ENCODE data around the gene SRRM2.
A peak's percentile ranks its signal among the peaks of the same experiment; 100 is the strongest.

Gene SRRM2

DNA sequence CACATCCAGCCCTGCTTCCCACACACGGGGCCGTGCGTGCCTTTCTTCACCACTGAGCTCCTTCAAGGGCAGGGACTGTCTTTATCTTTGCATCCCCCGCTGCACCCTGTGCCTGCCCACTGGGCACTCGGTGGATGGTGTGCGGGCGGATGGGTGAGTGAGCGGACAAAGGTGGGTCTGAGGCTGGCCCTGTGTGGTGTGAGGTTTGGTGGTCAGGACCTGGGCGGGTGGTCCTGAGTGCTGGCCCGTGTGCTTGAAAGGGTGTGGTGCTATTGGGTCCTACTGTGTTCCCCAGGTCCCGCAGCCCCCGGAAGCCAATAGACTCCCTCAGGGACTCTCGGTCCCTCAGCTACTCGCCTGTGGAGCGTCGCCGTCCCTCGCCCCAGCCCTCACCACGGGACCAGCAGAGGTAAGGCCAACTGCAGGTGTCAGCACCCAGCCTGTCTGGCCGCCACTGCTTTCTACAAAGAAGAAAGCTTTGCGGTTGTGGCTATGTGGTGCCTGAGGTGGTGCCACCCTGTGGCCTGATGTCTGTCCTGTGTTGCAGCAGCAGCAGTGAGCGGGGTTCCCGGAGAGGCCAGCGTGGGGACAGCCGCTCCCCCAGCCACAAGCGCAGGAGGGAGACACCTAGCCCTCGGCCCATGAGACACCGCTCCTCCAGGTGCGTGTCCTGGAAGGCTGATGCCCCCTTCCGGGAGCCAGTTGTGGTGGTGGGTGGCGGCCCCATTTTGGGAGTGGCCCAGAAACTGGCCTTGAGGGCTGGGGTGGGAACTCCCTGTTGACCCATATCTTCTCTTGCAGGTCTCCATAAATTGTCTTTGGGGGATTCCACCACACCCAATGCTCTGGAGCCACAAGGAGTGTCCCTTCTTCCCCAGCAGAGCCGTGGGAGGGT lies 17.9 kb downstream of the SRRM2 start:
- H3K27me3 ChIP-seq, result no peaks in the 10 kb centered on the region
- no peak overlapping the region for H3K4me3 ChIP-seq (ENCODE audit: low read depth, low read length)

DNA sequence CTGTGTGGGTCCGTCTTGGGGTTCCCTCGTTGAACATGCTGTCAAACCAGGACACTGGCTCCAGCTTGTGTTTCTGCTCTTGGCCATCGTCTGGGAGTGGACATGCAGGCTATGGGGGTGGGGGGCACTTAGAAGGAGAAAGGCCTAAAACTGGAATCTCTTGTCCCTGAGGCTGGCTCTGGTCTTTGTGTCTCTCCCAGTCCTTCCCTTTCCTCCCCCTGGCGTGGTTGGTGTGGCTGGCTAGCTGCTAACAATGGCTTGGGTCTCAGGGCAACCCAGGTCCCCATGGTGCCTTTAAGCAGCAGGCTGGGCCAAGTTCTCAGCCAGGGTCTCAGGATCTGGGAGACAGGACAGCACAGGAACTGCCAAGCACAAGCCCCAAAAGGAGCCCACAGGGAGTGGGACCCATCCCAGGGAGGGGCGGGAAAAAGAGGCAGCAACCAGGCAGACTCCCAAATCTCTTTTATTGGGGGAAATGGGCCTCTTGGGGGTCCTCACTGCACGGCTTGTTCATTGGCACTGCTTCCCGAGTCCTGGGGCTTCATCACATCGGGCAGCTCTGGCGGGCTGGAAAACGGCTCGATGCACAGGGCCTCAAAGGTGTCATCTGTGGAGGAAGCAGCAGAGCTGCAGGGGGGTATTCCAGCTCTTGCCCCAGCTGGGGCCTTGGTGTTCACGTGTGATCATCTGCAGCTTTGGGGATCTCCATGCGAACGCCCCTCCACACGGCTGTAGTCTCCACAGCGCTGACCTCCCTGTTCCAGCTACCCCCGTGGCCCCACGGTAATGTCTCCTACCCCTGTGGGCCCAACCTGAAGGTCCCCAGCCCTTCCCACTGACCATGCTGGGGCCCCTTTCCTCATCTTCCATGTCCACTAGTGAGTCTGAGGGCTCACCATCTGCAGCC lies 19.3 kb downstream of the SRRM2 start:
- TF ChIP-seq CTCF (IDR thresholded peaks at IDR 0.05; ENCODE audit: low read depth, low read length), result no peak
- no peak for DNase-seq
- no peak overlapping the region for H3K4me3 ChIP-seq (ENCODE audit: low read depth, low read length)
- H3K36me3 ChIP-seq, result peaks cover 78% of the 10 kb centered on the region
- no peaks in the 10 kb centered on the region for H3K9me3 ChIP-seq
- no peaks in the 10 kb centered on the region for H3K27me3 ChIP-seq
- no peaks in the 10 kb centered on the region for H3K4me1 ChIP-seq

More for the DNA sequence above, 17.9 kb downstream of the SRRM2 start:
- DNase-seq, result no peak
- Histone ChIP-seq H3K4me1 (no peaks in the 10 kb centered on the region), H3K9me3 (no peaks in the 10 kb centered on the region), H3K36me3 (peaks cover 89% of the 10 kb centered on the region)
- peak; percentile 20; the same call in 1 of the 2 replicates for TF ChIP-seq CTCF (IDR thresholded peaks at IDR 0.05; ENCODE audit: low read depth, low read length)

- Histone ChIP-seq H3K9me3 (no peaks in the 10 kb centered on the region), H3K4me3 (ENCODE audit: low read depth, low read length) (no peak overlapping the region), H3K27me3 (no peaks in the 10 kb centered on the region), H3K36me3 (peaks cover 67% of the 10 kb centered on the region), H3K4me1 (no peaks in the 10 kb centered on the region)
- TF ChIP-seq CTCF (IDR thresholded peaks at IDR 0.05; ENCODE audit: low read depth, low read length), result no peak
- no peak for DNase-seq
Observed at GRCh38 chr16:2773188-2773968, 20.9 kb downstream of the SRRM2 start.

DNA sequence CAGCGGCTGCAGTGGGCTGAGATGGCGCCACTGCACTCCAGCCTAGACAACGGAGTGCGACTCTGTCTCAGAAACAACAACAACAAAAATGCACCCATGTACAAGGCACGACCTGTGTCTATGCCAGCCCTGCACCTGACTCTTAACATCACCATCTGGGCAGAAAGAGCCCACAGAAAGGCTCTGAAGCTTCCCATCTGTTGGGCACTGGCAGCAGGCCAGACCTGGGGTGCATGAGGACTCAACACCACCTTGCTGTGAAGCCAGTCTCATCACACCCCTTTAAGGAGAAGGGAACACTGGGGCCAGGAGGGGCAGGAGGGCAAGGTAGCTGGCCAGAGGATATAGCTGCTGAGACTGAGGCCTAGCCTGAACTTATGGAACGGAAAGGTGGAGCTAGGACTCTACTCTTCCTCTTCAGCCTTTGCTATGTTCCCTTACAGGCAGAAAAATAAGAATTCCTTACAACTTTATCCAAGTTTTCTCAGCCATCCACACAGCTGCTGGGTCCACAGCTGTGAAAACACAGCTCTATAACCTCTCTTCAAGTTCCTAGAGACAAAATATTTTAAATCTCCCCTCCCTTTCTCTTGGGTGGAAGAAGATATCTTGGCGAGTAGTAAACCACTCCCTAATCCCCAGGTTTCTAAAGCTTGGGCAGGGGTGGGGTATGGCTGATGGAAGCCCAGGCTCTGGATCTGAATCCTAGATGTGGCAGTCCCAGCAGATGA lies 21.9 kb downstream of the SRRM2 start:
- no peak for TF ChIP-seq CTCF (IDR thresholded peaks at IDR 0.05; ENCODE audit: low read depth, low read length)
- DNase-seq, result no peak
- no peaks in the 10 kb centered on the region for H3K9me3 ChIP-seq
- no peaks in the 10 kb centered on the region for H3K27me3 ChIP-seq
- H3K4me1 ChIP-seq, result no peaks in the 10 kb centered on the region
- no peak overlapping the region for H3K4me3 ChIP-seq (ENCODE audit: low read depth, low read length)
- peaks cover 57% of the 10 kb centered on the region for H3K36me3 ChIP-seq

GRCh38 chr16:2775131-2775716 lies 22.8 kb downstream of the SRRM2 start:
- no peaks in the 10 kb centered on the region for H3K4me1 ChIP-seq

More at GRCh38 chr16:2775131-2775716, 22.8 kb downstream of the SRRM2 start:
- peak overlapping the region; percentile 90; the same call in 1 of the 2 replicates for H3K4me3 ChIP-seq (ENCODE audit: low read depth, low read length)
- no peaks in the 10 kb centered on the region for H3K27me3 ChIP-seq
- no peak for DNase-seq
- peaks cover 48% of the 10 kb centered on the region for H3K36me3 ChIP-seq
- H3K9me3 ChIP-seq, result no peaks in the 10 kb centered on the region
- no peak for TF ChIP-seq CTCF (IDR thresholded peaks at IDR 0.05; ENCODE audit: low read depth, low read length)
